Upper lobe of left lung (tissue), 4 donors: Measurements from ENCODE around the gene SCNN1B.

Source experiments
- CTCF ChIP-seq, 6 experiments: fragments of 450-650 bp in 4 of 6; fragments of 200-600 bp in 2 of 6; sonication (generic) in 2 of 6; IDR thresholded peaks; one replicate each; pipeline ENCODE4 v1.5.1; 2016 to 2019; ENCODE audit warnings: antibody characterized with exemption in 6 of 6
- POLR2A ChIP-seq, 4 donors: fragments of 450-650 bp; IDR thresholded peaks; one replicate each; pipeline ENCODE4 v1.5.1; 2016 to 2017; ENCODE audit warnings: antibody characterized with exemption in 4 of 4, mild to moderate bottlenecking in 2 of 4
- POLR2AphosphoS5 ChIP-seq, 2 donors: sonication (generic); formaldehyde crosslinking; IDR thresholded peaks; one replicate each; pipeline ENCODE4 v1.5.1; 2017; ENCODE audit warnings: antibody characterized with exemption in 2 of 2

- TF ChIP-seq CTCF (IDR thresholded peaks at IDR 0.05): no peak
- TF ChIP-seq POLR2A (IDR thresholded peaks at IDR 0.05): no peak
- TF ChIP-seq POLR2AphosphoS5 (IDR thresholded peaks at IDR 0.05): no peak
Measured at GRCh38 chr16:23252310-23252709, 49.8 kb upstream of the SCNN1B start.
